GM18505 (cell line): ENCODE results near the gene MAP1B.

Source experiments
- ATAC-seq: cut with Tn5 transposase; IDR thresholded peaks from one replicate; pipeline ENCODE4 v1.9.1; 2021; ENCODE audit not compliant: unreplicated experiment
- POLR2A ChIP-seq: IDR thresholded peaks from 4 replicates; pipeline ENCODE4 v1.6.1; 2011; ENCODE audit warnings: borderline replicate concordance; ENCODE audit not compliant: insufficient read depth, insufficient read length; ENCODE audit errors: extremely low read depth

MAP1B gene

DNA sequence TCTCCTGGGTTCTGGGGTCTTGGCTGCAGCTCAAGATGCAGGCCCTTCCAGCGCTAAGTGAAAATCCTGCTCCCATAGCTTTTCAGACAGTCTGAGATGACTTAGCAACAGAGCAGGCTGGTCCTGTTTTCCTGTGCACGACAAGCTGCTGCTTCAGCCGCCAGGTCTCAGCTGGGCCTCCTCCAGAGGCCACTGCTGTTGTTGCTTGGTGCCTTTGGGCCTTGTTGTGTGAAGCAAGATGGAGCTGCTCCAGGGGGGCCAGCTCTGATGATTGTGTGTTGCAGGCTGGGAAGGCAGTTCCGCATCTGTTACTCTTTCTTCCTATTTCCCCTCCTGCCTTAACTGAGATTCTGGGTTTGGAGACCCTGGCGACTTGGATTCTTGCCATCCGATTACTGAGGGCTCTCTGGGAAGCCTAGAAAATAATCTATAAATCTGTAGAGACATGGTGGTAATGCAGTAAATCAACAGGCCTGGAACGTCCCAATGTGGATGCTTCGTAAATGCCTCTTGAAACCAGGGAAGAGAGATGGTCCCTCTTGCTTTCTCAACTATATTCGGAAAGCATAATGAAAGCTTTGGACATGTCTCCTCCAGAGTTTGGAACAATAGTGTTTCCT lies 3.2 kb downstream of the MAP1B start:
- ATAC-seq, result no peak
- no peak for TF ChIP-seq POLR2A

DNA sequence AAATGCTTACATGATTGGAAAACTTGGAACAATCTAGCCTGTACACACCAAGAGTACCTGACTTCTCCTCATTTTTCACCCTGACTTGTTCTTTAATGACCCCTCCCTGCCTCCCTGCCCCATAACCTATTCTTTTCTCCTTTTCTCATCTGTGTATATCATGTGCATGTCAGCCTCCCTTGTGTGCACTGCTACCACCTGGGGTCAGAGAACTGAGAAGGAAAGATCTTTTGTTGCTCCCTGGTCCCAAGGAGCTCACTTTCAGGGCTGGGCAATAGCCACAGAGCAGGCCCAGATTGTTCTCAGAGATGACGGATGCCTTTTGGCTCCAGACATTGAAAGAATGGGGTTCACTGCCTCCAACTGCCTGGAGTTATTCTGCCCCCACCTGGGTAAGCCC lies 5.1 kb downstream of the MAP1B start:
- no peak for TF ChIP-seq POLR2A
- no peak for ATAC-seq

DNA sequence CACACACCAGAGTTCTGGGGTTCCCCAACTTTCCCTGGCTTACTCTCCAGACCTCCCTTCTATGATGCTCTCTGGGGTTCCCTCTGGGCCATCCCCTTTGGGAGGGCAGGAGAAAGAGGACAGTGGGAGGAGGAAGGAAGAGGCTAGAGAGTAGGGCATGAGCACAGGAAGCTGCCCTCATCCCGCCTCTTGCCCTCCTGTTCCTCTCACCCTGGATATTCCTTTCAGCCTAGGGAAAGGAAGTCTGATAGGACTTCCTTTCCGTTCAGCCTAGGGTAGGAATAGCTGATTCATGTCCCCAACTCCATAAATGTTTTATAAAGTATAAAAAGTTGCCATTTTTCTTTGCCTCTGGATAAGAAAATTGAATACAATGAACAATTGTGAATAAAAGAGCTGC lies 7.4 kb downstream of the MAP1B start:
- no peak for TF ChIP-seq POLR2A
- ATAC-seq, result no peak

DNA sequence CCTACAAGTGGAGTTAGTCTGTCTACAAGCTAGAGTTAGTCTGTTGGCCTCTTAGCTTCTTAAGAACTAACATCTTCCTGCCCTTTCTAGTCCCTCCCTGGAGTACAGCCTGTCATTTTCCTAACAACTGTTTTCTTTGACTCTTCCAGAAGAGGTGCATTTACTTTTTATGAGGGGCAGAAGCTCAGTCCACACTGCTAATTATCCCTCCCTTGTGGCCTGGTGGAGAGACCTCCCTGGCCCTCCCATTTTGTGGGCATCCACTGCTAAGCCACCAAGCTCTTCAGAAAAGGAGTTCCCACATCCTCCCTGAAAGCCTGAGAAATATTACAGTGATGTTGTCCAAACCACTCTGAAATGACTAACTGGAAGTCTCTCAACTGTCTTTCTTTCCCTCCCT lies 8.0 kb downstream of the MAP1B start:
- no peak for ATAC-seq

DNA sequence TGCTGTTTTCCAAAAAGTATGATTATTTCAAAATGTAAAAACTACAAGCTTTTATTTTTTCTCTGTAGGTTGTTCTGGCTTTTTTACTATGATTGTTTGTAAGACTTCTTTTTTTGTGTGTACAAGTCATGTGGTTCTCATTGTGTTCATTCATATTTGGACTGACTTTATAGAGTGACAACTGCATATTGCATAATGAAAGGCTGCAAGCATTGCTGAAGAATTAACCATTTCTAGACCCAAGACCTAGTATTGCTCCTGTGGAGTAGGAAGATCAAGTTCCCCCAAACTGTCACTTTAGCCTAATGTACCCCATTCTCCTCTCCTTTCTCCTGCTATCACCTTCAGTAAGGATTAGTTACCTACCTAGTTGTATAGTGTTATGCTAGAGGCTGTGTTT lies 10.0 kb downstream of the MAP1B start:
- no peak for ATAC-seq

More for the DNA sequence above, 8.0 kb downstream of the MAP1B start:
- TF ChIP-seq POLR2A, result no peak

DNA sequence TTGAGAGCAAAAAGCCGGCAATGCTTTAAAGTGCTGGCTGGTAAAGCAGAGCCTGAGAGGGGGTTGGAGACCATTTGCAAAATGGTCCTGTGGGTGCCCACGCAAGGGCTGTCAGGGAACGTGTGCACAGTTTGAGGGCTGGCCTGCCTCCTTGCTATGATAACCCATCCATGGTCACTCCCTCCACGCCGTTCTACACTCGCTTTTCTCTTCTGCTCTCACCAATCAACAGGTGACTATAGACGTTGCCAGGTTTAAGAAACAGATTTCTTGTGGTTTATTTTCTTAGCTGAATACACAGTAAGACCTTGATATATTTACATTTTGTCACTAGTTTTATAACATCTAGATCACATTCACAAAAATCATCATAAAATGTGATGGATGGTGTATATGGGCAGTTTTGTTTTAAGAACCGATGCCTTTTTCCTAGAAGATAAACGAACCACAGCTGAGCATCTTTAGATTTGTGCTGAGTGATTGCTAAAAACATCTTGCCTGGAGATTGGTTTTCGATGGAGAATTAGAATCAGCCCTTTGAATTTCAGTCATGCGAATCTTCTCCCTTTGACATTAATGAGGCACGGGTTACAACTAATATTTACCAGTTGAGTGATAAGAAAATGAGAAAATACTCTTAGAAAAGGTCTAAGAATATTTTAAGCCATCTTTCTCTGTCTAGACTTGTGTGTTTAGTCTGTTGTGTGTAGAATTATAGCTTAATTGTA lies 13.9 kb downstream of the MAP1B start:
- ATAC-seq, result no peak

More for the DNA sequence above, 10.0 kb downstream of the MAP1B start:
- no peak for TF ChIP-seq POLR2A

DNA sequence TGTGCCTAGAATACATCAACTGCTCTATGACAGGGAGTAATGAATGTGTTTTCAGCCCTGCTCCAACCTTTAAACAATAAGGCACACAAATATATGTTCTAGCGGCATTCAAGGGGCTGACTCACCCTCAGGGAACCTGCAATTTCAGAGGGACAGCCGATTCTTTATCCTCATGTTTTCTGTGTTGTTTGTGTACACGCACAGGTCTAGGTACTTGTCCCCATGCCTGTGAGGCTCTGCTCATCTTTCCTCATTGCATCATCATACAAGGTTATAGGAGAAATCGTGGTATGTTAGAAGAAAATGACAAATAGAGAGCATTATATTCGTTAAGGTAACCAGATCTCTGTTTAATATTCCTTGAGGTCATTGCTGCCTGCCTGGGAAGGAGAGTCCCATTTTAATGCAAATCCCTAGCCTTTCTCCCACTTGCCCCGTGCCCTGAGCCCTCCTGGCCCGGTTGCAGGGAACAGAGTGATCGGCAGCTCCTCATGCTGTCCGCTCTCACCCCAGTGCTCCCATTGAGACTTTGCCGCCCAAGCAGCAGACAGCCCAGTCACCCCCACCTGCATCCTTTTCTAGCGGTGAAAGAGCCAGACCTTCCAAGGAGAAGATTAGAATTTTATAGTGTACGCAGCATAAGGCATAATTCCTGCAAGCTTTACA lies 14.6 kb downstream of the MAP1B start:
- no peak for TF ChIP-seq POLR2A
- no peak for ATAC-seq

More for the DNA sequence above, 13.9 kb downstream of the MAP1B start:
- no peak for TF ChIP-seq POLR2A

DNA sequence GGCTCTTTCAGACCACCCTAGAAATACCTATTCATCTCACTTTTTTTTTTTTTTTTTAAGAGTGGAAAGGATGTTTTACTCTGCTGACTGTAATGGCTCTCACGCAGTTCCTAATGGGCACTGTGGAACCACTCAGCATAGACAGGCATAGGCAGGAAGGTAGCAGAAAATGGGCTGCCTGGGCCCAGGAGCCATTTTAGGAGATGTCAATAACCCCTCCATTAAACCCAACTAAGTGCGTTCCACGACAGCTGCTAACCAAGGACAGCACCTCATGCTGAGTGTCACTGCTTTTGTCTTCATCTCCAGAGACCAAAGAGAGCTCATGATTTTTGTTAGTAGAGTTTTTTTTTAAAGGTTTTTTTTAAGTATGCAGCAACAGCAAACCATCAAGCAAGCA lies 15.3 kb downstream of the MAP1B start:
- no peak for TF ChIP-seq POLR2A
- ATAC-seq, result no peak

DNA sequence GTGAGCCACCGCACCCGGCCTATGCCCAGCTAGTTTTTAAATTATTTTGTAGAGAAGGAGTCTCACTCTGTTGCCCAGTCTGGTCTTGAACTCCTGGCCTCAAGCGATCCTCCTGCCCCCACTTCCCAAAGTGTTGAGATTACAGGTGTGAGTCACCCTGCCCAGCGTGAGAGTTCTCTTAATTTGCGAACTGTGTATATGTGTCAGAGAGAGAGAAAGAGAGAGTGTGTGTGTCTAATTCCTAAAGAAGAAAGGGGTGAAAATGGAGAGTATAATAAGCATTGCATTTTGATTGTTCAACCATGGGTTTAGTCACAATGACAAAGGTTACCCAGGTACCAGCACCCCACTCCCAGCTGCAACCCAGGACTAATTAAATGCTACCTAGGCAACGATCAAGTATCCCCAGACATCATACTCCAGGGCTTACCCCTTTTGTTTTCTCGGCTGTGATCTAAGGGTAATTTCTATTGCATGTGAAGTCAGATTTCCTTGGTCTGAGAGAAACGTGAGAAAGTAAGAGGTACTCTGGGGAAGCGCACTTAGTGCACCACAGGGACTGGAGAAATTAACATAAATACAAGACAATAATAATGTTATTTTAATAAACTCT lies 16.6 kb downstream of the MAP1B start:
- ATAC-seq, result no peak
- no peak for TF ChIP-seq POLR2A

DNA sequence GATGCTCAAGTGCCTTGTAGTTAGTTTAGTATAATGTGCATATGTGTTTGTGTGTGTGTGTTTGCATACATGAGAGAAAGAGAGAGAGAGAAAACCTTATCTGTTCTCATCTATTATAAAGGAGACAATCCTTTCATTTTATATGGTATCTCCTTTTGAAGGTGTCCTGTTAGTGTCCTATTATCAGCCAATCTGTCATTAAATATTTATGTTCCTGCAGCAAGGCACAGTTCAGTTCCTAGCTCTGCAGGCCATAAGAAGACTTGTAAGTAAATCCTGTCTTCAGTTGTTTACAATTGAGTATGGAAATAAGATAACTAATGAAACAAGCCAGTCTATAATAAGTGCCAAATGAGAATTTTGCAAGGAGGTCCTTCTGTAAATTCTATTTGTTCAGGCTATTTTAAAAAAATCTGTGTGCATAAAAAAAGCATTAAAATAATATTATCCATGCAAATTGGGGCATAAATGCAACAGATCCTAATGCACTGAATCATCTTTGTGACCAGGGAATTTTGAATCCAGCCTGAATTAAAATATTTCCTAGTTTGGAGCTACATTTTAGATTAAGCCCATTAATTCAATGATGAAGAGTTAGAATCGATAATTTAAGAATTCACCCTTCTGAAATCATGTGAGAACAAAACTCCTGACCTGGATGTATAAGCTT lies 18.1 kb downstream of the MAP1B start:
- TF ChIP-seq POLR2A, result no peak
- no peak for ATAC-seq

DNA sequence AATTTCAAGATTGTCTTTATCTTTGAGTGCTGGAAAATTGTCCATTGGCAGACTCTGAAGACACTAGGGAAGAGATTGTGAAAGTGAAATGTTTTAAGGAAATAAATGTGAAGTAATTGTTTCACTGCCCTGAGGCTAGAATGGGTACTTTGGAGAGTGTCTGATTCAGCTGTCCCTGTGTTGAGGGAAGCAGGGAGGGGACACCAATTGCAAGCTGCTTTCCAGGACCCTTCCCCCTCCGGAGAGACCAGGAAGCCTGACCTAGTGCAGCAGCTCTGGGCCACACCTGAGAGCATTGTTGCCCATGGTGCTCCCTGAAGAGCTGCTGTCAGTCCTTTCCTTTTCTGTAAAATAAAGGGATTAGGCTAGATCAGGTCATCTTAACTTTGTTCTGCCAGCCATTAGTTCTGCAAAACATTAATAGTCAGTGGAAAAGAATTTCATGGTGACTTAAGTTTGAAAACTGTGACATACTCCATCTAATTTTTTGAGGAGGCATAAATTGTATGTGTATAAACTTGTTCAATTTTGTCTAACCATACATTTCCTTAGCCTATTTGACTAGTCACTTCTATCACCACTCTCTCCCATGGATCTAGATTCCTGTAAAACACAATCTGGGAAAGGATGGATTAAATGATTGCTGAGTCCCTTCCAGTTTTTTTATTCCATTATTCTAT lies 18.8 kb downstream of the MAP1B start:
- no peak for ATAC-seq
- TF ChIP-seq POLR2A, result no peak

DNA sequence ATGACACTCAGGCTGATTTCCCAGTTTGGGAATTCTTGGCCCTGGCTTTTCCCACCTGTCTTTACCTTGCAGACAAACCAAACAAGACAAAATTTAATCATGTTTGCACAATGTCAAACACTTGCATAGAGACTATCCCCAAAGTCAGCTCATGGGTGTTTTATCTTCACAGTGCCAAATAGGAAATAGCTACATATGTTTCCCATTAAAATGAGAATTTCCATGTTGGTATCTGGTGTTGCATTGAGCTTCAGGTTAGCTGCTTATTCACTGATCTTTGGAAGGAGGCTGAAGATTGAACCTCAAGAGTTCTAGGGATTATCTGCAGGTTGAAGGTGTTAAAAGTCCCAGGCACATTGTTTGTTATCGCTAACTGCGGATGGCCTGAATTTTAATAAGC lies 19.5 kb downstream of the MAP1B start:
- TF ChIP-seq POLR2A, result no peak
- ATAC-seq, result no peak
